Measurements from ENCODE around the gene ZNF212.

Gene ZNF212

GRCh38 chr7:149293946-149294633, 54.6 kb downstream of the ZNF212 start:
- TF ChIP-seq CTCF (IDR thresholded peaks at IDR 0.05), result no peak

- no peak for TF ChIP-seq CTCF (IDR thresholded peaks at IDR 0.05)
These were observed 55.4 kb downstream of the ZNF212 start for GRCh38 chr7:149294634-149295480.

GRCh38 chr7:149295481-149295850, 56.0 kb downstream of the ZNF212 start:
- no peak for TF ChIP-seq CTCF (IDR thresholded peaks at IDR 0.05)

GRCh38 chr7:149296368-149296767, 56.9 kb downstream of the ZNF212 start:
- TF ChIP-seq CTCF (IDR thresholded peaks at IDR 0.05), result no peak

- no peak for TF ChIP-seq CTCF (IDR thresholded peaks at IDR 0.05)
These were observed 57.7 kb downstream of the ZNF212 start for GRCh38 chr7:149297034-149297755.

- no peak for TF ChIP-seq CTCF (IDR thresholded peaks at IDR 0.05)
These were observed 61.3 kb downstream of the ZNF212 start for GRCh38 chr7:149300620-149301285.

- no peak for TF ChIP-seq CTCF (IDR thresholded peaks at IDR 0.05)
These were observed 62.8 kb downstream of the ZNF212 start for GRCh38 chr7:149302222-149302621.

Data from LNCAP (cell line).